AG04450 (cell line): ENCODE results near the gene ARHGAP45. TPM values are rescaled to one million over a fixed set of nuclear protein-coding genes. Genes with fewer than 3 reads are reported as not detected.

Experiments
- CTCF ChIA-PET: fragments of 300-600, 350-600 bp; formaldehyde crosslinking; extraction: SDS; loops from one replicate; lab custom pipeline; 2022; ENCODE audit warnings: antibody characterized with exemption, inconsistent platforms; lab: Charles Lee
- POLR2A ChIA-PET: fragments of 350-600 bp; formaldehyde crosslinking; extraction: SDS; loops from one replicate; lab custom pipeline; 2021; ENCODE audit warnings: antibody characterized with exemption, inconsistent platforms; lab: Yijun Ruan, JAX
- DNase-seq: peaks from one replicate; pipeline ENCODE4 v3.0.0-alpha.2; 2011; ENCODE audit warnings: low read depth, low spot score
- H3K27ac ChIP-seq: one replicate; pipeline ENCODE4 v1.5.1; 2012; ENCODE audit warnings: low read depth, low read length, control low read depth
- H3K27me3 ChIP-seq: one replicate; pipeline ENCODE4 v1.6.0; 2012; ENCODE audit warnings: low read length; ENCODE audit not compliant: control insufficient read depth, insufficient read depth
- H3K4me3 ChIP-seq: 2 replicates; pipeline ENCODE4 v1.5.1; 2011; ENCODE audit warnings: mild to moderate bottlenecking, low read depth, low read length, control low read depth
- H3K9me3 ChIP-seq: 2 replicates; pipeline ENCODE4 v1.5.1; 2012; ENCODE audit warnings: low read length; ENCODE audit not compliant: control insufficient read depth, insufficient read depth
- polyA plus RNA-seq: library from polyadenylated mRNA; depleted of rRNA; stranded (reverse); fragments of >200 nt; gene quantifications from 2 replicates; pipeline ENCODE4 v1.2.3, GENCODE V29; 2011
- TF ChIP-seq, protein P1 (sequence below): IDR thresholded peaks from 2 replicates; pipeline ENCODE4 v1.5.1; 2011; ENCODE audit warnings: low read depth, low read length, control low read depth, inconsistent platforms

ARHGAP45 gene
- polyA plus RNA-seq, 1 experiment: 0.36 TPM

- no peak overlapping the region for H3K4me3 ChIP-seq
- TF ChIP-seq, protein P1, sequence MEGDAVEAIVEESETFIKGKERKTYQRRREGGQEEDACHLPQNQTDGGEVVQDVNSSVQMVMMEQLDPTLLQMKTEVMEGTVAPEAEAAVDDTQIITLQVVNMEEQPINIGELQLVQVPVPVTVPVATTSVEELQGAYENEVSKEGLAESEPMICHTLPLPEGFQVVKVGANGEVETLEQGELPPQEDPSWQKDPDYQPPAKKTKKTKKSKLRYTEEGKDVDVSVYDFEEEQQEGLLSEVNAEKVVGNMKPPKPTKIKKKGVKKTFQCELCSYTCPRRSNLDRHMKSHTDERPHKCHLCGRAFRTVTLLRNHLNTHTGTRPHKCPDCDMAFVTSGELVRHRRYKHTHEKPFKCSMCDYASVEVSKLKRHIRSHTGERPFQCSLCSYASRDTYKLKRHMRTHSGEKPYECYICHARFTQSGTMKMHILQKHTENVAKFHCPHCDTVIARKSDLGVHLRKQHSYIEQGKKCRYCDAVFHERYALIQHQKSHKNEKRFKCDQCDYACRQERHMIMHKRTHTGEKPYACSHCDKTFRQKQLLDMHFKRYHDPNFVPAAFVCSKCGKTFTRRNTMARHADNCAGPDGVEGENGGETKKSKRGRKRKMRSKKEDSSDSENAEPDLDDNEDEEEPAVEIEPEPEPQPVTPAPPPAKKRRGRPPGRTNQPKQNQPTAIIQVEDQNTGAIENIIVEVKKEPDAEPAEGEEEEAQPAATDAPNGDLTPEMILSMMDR: no peak
- H3K27ac ChIP-seq: no peak overlapping the region
- H3K27me3 ChIP-seq: no peaks in the 10 kb centered on the region
- POLR2A ChIA-PET: no interaction called here
- H3K9me3 ChIP-seq: no peaks in the 10 kb centered on the region; the same call in 1 of the 2 replicates
- DNase-seq: no peak
- CTCF ChIA-PET: no interaction called here
These were observed 21.5 kb downstream of the ARHGAP45 start for GRCh38 chr19:1088416-1089010.

DNA sequence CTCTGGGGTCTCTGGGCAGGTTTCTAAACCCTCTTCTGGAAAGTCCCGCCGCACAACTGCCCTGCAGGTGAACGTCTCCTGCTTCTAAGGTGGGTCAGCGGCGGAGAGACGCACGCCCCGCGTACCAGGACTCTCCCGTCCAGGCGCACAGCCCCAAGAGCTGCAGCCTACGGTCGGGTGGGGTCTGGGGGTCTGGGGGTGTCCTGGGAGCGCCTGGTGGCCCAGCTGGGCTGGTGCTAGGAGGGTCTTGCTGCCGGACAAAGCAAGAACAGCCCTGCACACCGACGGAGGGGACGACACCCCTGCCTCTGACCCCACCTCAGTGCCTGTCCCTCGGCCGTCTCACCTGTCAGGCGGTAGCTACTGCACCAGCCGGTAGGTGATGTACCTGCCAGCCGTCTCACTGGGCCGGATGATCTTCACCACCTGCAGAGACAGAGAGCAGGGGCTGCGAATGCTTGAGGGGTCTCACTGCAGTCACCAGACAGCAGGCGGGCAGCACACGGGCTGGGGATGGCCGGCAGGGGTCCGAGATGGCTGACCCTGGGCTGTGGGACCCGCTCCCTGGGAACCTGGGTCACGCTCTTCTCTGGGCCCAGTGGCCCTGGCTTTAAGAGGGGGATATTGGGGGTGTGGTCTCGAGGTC lies 22.3 kb downstream of the ARHGAP45 start:
- Histone ChIP-seq H3K4me3 (no peak overlapping the region), H3K27me3 (no peaks in the 10 kb centered on the region), H3K27ac (no peak overlapping the region), H3K9me3 (no peaks in the 10 kb centered on the region; the same call in 1 of the 2 replicates)
- ChIA-PET POLR2A (interaction anchor here (0.7 kb wide), 1 partner anchor 180 kb away, joined by 3 read pairs; the partner anchor contains the start of gene CIRBP), CTCF (interaction anchor here (1.4 kb wide), 1 partner anchor 106 kb away, joined by 3 read pairs; no protein-coding TSS in a partner anchor)
- no peak for DNase-seq
- TF ChIP-seq, protein P1: no peak

- no peaks in the 10 kb centered on the region for H3K27me3 ChIP-seq
- POLR2A ChIA-PET: interaction anchor here (0.7 kb wide), 1 partner anchor 179 kb away, joined by 3 read pairs; the partner anchor contains the start of gene CIRBP
- no peak overlapping the region for H3K4me3 ChIP-seq
- H3K9me3 ChIP-seq: no peaks in the 10 kb centered on the region; the same call in 1 of the 2 replicates
- TF ChIP-seq, protein P1: no peak
- no peak overlapping the region for H3K27ac ChIP-seq
- CTCF ChIA-PET: interaction anchor here (1.4 kb wide), 1 partner anchor 105 kb away, joined by 3 read pairs; no protein-coding TSS in a partner anchor
- no peak for DNase-seq
These were observed 22.9 kb downstream of the ARHGAP45 start for GRCh38 chr19:1089891-1090290.

DNA sequence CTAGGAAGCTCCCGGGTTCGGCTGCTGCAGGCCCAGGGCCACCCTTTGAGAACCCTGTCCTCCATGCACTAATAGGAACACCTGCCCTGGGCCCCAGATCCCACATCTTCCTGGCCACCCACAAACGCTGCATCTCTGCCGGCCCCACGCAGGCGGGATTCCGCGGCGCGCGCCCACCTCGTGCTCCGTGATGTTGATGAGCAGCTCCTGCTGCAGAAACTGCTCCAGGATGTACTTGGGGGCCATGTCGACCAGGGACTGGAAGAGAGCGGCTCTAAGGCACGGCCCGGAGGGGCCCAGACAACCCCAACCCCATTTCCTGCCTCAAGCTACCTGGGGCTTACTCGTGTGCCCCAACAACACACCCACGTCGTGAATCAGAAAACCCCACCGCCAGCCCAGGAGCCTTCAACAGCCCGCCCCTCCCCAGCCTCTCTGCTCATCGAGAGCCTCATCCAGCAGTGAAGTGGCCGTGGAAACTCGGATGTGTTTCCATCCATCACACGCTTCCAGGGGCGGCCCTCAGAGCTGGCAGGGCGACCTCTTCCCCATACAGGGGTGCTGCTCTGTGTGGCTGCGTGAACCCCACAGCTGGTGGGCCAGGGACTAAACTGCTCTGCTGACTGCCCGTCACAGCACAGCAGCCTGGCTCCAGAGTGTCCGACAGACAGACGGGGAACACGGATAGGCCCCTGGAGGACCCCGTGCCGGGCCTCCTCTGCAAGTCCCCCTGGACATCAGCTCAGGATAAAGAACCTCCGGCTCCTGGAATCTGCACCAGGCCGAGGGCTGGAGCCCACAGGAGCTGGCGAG lies 24.0 kb downstream of the ARHGAP45 start:
- no peaks in the 10 kb centered on the region for H3K27me3 ChIP-seq
- H3K27ac ChIP-seq: no peak overlapping the region
- H3K4me3 ChIP-seq: no peak overlapping the region
- ChIA-PET CTCF (interaction anchor here (1.4 kb wide), 1 partner anchor 104 kb away, joined by 3 read pairs; no protein-coding TSS in a partner anchor), POLR2A (interaction anchor here (0.6 kb wide), 1 partner anchor 514 kb away, joined by 3 read pairs; the partner anchor contains the start of gene UQCR11)
- TF ChIP-seq, protein P1: no peak
- no peak for DNase-seq
- H3K9me3 ChIP-seq: no peaks in the 10 kb centered on the region; the same call in 1 of the 2 replicates
